GM12874 (cell line): Measurements from ENCODE around the gene FOXJ3.

Experiments
- TF ChIP-seq, protein P1 (sequence below): IDR thresholded peaks from 2 replicates; pipeline ENCODE4 v1.5.1; 2011; ENCODE audit warnings: low read depth, mild to moderate bottlenecking, control low read depth, low read length, moderate library complexity; ENCODE audit not compliant: insufficient read depth

Gene FOXJ3

DNA sequence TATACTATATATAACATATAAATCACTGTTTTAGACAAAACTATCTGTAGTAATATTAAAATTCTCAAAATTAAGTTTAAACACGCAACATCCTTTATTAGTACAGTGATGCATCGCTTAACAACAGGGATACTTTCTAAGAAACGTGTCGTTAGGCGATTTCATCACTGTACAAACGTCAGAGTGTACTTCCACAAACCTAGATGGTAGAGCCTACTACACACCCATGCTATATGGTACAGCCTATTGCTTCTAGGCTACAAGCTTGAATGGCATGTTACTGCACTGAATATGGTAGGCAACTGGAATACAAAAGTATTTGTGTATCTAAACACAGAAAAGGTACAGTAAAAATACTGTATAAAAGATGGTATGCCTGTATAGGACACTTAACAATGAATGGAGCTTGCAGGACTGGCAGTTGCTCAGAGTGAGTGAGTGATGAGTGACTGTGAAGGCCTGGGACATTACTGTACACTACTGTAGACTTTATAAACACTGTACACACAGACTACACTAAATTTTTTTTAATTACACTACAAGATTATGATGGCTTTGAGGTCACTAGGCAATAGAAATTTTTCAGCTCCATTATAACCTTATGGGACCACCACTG, 10.5 kb downstream of the FOXJ3 start:
- TF ChIP-seq, protein P1, sequence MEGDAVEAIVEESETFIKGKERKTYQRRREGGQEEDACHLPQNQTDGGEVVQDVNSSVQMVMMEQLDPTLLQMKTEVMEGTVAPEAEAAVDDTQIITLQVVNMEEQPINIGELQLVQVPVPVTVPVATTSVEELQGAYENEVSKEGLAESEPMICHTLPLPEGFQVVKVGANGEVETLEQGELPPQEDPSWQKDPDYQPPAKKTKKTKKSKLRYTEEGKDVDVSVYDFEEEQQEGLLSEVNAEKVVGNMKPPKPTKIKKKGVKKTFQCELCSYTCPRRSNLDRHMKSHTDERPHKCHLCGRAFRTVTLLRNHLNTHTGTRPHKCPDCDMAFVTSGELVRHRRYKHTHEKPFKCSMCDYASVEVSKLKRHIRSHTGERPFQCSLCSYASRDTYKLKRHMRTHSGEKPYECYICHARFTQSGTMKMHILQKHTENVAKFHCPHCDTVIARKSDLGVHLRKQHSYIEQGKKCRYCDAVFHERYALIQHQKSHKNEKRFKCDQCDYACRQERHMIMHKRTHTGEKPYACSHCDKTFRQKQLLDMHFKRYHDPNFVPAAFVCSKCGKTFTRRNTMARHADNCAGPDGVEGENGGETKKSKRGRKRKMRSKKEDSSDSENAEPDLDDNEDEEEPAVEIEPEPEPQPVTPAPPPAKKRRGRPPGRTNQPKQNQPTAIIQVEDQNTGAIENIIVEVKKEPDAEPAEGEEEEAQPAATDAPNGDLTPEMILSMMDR: no peak

DNA sequence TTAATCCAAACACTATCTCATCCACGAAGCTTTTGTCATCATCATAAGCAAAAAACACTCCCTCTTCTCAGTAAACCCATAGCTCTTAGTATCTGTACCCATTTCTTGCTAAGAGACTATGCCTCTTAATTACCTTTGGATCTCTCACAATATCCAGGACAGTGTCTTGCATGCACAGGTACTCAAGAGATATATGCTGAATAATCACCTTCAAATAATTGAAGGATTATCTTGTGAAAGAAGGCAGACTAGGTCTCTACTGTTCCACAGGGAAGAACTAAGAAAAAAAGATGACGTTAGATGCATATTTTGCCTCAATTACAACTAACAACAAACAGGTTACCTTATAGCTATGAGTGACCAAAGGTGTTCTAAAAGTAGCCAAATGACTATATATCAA, 11.5 kb downstream of the FOXJ3 start:
- TF ChIP-seq, protein P1: no peak

DNA sequence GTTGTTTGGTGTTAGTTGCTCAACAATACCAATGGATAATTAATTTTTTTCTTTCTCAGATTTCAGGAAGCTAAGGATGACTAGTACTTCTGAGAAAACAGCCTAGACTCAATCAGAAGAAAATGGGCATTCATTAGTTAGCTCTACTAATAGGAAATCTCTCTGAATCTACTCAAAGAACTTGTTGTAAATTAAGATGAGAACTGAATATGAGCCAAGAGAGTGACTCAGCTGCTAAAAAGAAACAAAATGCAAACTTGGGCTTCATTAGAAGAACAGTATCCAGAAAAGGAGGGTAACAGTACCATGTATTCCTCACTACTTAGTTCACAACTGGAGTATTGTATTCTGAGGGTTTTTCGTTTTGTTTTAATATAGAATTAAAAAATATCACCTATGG, 12.5 kb downstream of the FOXJ3 start:
- TF ChIP-seq, protein P1: no peak

DNA sequence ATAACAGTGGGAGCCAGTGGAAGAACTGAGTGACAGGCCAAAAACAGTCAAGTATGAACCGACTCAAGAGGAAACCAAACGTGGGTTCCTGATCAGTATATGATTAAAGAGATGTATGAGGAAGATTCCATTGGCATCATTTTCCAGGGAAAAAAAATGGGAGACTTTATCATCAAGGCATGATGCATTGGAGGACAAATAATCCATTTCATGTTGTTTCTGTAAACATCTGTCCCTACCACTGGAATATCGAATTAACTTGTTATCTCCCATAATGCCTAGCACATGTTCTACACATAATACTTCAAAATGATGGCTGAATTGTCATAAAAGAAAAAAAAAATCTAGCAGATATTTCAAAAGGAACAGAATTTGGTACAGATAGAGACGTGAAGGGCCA, 13.3 kb downstream of the FOXJ3 start:
- TF ChIP-seq, protein P1: no peak

DNA sequence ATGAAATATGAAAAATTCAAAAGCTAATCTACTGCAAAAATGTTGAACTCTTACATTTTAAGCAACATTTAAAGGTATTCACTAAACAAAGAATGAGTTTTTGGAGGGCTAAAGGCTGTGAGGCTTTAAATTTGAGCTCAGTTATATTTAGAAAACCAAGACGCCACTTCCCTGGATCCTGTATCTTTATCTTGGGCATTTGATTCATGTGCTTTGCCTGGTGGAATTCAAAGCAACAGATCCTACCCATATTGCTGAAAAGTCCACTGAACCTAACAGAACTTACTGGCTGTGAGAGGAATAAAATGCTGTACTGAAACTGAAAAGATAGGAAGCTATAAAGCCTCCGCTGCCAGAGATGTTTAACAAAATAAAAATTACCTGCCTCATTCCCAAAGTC, 14.3 kb downstream of the FOXJ3 start:
- TF ChIP-seq, protein P1: no peak

DNA sequence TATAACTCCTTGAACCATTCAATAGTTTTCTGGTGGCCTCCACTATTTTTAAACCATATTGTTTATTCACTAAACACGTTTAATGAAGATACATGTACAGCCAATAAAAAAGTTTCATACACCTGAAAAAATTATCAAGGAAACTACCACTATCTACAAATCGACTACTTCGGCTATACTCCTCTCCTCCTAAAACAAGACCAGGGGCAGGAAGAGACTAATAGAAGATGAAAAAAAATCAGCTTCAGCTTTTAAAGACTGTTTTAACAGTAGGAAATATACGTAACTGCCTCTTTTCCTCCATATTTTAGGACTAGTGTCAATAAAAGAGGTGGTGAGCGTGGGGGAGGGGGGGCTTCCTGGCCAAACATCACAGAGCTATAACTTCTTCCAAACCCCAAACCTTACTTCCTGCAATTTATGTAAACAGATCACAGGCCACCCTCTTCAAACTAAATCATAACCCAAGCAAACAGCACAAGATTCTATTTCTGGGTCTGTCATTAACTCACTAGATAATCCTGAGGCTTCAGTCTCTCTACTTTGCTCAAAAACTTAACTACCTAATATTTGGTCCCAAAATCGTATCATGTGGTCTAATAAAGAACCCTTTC, 15.1 kb downstream of the FOXJ3 start:
- TF ChIP-seq, protein P1: no peak

DNA sequence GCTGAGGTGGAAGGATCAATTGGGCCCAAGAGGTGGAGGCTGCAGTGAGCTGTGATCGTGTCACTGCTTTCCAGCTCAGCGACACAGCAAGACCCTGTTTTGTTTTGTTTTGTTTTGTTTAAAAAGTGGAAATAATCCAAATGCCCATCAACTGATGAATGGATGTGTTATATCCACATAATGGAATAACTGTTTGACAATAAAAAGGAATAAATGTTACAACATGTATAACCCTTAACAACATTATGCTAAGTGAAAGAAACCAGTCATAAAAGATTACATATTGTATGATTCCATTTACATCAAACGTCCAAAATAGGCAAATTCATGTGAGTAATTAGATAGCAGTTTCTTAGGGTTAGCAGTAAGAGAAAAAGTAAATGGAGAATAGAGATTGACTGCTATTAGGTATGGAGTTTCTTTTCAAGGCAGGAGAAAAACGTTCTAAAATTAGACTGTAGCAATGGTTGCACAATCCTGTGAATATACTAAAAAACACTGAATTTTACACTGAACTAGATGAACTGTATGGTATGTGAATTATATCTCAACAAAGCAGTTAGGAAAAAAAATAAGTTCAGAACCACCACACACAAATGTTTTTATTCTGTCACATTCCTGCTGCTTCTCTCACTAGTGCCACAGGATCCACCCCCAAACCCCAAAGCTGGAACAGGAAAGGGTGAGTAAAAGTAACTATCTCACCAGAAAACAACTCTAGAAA, 15.7 kb downstream of the FOXJ3 start:
- TF ChIP-seq, protein P1: no peak
